ENCODE measurements around the gene EP300. TPM values are rescaled to one million over a fixed set of nuclear protein-coding genes. Genes with fewer than 3 reads are reported as not detected.
"Not testable (repeated sequence)": the region's sequence is repeated elsewhere in the genome, so short reads cannot be mapped to it uniquely, and the experiment has no call there.

The EP300 gene
- total RNA-seq, 1 experiment from 2014 or later, result 32.8 TPM

GRCh38 chr22:41157083-41157482 lies 64.7 kb downstream of the EP300 start:
- Histone ChIP-seq H3K36me3 (replicated peaks; ENCODE audit: control insufficient read depth, insufficient read depth, low read length) (peaks cover 57% of the 10 kb centered on the region), H3K27me3 (ENCODE audit: control insufficient read depth, insufficient read depth, low read length) (no peaks in the 10 kb centered on the region), H3K4me3 (ENCODE audit: insufficient read depth, low read depth, low read length) (no peak overlapping the region)
- no peak for DNase-seq

GRCh38 chr22:41169157-41169556 lies 76.8 kb downstream of the EP300 start:
- DNase-seq, result no peak
- no peak overlapping the region for H3K4me3 ChIP-seq (ENCODE audit: insufficient read depth, low read depth, low read length)
- H3K36me3 ChIP-seq (replicated peaks; ENCODE audit: control insufficient read depth, insufficient read depth, low read length), result peaks cover 51% of the 10 kb centered on the region
- no peaks in the 10 kb centered on the region for H3K27me3 ChIP-seq (ENCODE audit: control insufficient read depth, insufficient read depth, low read length)

DNA sequence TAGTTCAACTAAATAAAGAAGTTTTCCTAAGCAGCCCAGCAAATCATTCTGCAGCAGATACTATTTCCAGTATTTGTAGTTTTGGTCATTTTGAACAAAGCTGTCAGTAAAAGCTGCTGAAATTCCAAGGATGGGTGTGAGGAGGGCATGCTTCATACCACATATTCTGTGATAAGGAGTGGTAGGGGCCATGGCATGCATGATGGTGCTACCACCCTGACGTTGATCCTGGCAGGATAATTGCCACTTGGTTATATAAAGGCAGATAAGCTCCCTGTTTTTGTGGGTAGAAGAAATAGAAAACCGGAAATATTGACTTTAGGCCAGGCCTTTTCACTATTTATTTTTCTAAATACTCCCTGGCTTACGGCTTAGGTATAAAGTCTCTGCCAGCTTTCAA lies 79.6 kb downstream of the EP300 start:
- no peak for DNase-seq
- Histone ChIP-seq H3K36me3 (replicated peaks; ENCODE audit: control insufficient read depth, insufficient read depth, low read length) (peaks cover 59% of the 10 kb centered on the region), H3K27me3 (ENCODE audit: control insufficient read depth, insufficient read depth, low read length) (no peaks in the 10 kb centered on the region), H3K4me3 (ENCODE audit: insufficient read depth, low read depth, low read length) (no peak overlapping the region)

- H3K36me3 ChIP-seq (replicated peaks; ENCODE audit: control insufficient read depth, insufficient read depth, low read length), result peaks cover 53% of the 10 kb centered on the region
- no peaks in the 10 kb centered on the region for H3K27me3 ChIP-seq (ENCODE audit: control insufficient read depth, insufficient read depth, low read length)
- no peak overlapping the region for H3K4me3 ChIP-seq (ENCODE audit: insufficient read depth, low read depth, low read length)
- DNase-seq, result no peak
These were observed 83.2 kb downstream of the EP300 start for GRCh38 chr22:41175546-41175945.

- peaks cover 47% of the 10 kb centered on the region for H3K36me3 ChIP-seq (replicated peaks; ENCODE audit: control insufficient read depth, insufficient read depth, low read length)
- H3K27me3 ChIP-seq (ENCODE audit: control insufficient read depth, insufficient read depth, low read length), result no peaks in the 10 kb centered on the region
- no peak overlapping the region for H3K4me3 ChIP-seq (ENCODE audit: insufficient read depth, low read depth, low read length)
- DNase-seq, result no peak
These were observed 84.7 kb downstream of the EP300 start for GRCh38 chr22:41177040-41177621.

GRCh38 chr22:41177622-41178424 lies 85.4 kb downstream of the EP300 start:
- no peak for DNase-seq
- H3K4me3 ChIP-seq (ENCODE audit: insufficient read depth, low read depth, low read length), result no peak overlapping the region
- H3K27me3 ChIP-seq (ENCODE audit: control insufficient read depth, insufficient read depth, low read length), result no peaks in the 10 kb centered on the region
- peaks cover 42% of the 10 kb centered on the region for H3K36me3 ChIP-seq (replicated peaks; ENCODE audit: control insufficient read depth, insufficient read depth, low read length)

DNA sequence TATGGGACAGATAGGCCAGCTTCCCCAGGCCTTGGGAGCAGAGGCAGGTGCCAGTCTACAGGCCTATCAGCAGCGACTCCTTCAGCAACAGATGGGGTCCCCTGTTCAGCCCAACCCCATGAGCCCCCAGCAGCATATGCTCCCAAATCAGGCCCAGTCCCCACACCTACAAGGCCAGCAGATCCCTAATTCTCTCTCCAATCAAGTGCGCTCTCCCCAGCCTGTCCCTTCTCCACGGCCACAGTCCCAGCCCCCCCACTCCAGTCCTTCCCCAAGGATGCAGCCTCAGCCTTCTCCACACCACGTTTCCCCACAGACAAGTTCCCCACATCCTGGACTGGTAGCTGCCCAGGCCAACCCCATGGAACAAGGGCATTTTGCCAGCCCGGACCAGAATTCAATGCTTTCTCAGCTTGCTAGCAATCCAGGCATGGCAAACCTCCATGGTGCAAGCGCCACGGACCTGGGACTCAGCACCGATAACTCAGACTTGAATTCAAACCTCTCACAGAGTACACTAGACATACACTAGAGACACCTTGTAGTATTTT lies 86.1 kb downstream of the EP300 start:
- no peaks in the 10 kb centered on the region for H3K27me3 ChIP-seq (ENCODE audit: control insufficient read depth, insufficient read depth, low read length)
- no peak overlapping the region for H3K4me3 ChIP-seq (ENCODE audit: insufficient read depth, low read depth, low read length)
- no peak for DNase-seq
- peaks cover 40% of the 10 kb centered on the region for H3K36me3 ChIP-seq (replicated peaks; ENCODE audit: control insufficient read depth, insufficient read depth, low read length)

DNA sequence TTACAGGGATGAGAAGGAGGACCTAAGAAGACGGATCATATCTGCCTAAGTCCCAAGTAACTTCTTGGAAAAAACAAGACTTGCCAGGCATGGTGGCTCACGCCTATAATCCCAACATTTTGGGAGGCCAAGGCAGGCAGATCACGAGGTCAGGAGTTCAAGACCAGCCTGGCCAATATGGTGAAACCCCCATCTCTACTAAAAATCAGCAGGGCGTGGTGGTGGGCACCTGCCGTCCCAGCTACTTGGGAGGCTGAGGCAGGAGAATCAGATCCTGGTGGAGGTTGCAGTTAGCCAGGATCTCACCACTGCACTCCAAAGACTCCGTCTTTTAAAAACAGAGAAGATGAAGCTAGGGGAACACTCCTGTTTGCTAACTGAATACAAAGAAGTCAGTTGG lies 88.0 kb downstream of the EP300 start:
- not testable (repeated sequence) for DNase-seq; H3K4me3 ChIP-seq (ENCODE audit: insufficient read depth, low read depth, low read length); H3K27me3 ChIP-seq (ENCODE audit: control insufficient read depth, insufficient read depth, low read length)
- peaks cover 31% of the 10 kb centered on the region for H3K36me3 ChIP-seq (replicated peaks; ENCODE audit: control insufficient read depth, insufficient read depth, low read length)

GRCh38 chr22:41180926-41181325 lies 88.5 kb downstream of the EP300 start:
- Histone ChIP-seq H3K27me3 (ENCODE audit: control insufficient read depth, insufficient read depth, low read length) (no peaks in the 10 kb centered on the region), H3K4me3 (ENCODE audit: insufficient read depth, low read depth, low read length) (no peak overlapping the region), H3K36me3 (replicated peaks; ENCODE audit: control insufficient read depth, insufficient read depth, low read length) (peaks cover 28% of the 10 kb centered on the region)
- DNase-seq, result no peak

DNA sequence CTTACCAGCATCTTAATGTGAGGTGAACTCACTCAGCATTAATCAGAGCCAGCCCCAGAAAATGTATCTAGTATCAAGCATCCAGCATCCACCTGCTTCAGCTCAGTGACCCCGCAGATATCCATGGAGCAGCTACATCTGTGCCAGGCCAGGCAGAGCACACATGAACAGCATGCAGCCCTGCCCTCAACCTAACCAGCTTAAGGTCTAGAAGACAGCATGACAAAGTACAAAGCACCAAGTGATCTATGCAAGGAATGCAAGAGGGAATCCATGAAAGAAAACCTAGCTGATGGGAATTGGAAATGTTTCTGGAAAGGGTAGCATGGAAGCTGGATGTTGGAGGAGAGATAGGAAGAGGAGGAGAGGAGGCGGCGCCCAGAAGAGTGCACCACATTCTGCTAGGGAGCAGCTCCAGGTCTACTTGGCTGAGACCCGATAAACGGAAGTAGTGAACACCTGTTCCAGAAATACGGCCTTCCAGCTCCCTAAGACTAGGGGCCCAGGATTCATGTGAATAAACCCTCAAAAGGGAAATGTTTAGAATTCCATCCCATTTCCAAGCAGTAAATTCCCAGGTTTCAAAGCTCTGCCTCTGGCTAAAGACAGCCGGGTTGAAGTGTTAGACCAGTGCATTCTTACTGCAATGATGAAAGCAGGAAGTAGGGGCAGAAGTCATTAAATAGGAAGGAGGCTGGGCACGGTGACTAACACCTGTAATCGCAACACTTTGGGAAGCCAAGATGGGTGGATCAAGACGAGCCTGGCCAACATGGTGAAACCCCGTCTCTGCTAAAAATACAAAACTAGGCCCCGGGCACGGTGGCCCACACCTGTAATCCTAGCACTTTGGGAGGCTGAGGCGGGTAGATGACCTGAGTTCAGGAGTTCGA lies 89.2 kb downstream of the EP300 start:
- Histone ChIP-seq H3K36me3 (replicated peaks; ENCODE audit: control insufficient read depth, insufficient read depth, low read length) (peaks cover 21% of the 10 kb centered on the region), H3K27me3 (ENCODE audit: control insufficient read depth, insufficient read depth, low read length) (no peaks in the 10 kb centered on the region), H3K4me3 (ENCODE audit: insufficient read depth, low read depth, low read length) (no peak overlapping the region)
- no peak for DNase-seq

DNA sequence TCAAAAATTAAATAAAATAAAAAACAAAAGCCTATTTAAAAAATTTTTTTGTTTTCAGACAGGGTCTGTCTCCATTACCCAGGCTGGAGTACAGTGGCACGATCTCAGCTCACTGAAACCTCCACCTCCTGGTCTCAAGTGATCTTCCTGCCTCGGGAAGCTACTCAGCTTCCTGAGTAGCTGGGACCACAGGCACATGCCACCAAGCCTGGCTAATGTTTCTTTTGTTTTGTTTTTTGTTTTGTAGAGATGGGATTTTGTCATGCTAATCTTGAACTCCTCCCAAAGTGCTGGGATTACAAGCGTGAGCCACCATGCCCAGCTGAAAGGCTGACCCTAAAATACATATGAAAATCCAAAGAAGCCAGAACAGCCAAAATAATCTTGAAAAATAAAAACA lies 92.3 kb downstream of the EP300 start:
- DNase-seq, result no peak
- H3K27me3 ChIP-seq (ENCODE audit: control insufficient read depth, insufficient read depth, low read length), result no peaks in the 10 kb centered on the region
- no peak overlapping the region for H3K4me3 ChIP-seq (ENCODE audit: insufficient read depth, low read depth, low read length)
- H3K36me3 ChIP-seq (replicated peaks; ENCODE audit: control insufficient read depth, insufficient read depth, low read length), result no peaks in the 10 kb centered on the region

- Histone ChIP-seq H3K4me3 (ENCODE audit: insufficient read depth, low read depth, low read length) (no peak overlapping the region), H3K36me3 (replicated peaks; ENCODE audit: control insufficient read depth, insufficient read depth, low read length) (no peaks in the 10 kb centered on the region), H3K27me3 (ENCODE audit: control insufficient read depth, insufficient read depth, low read length) (peaks cover under 1% of the 10 kb centered on the region; the same call in 1 of the 2 replicates)
- no peak for DNase-seq
These were observed 99.1 kb downstream of the EP300 start for GRCh38 chr22:41191467-41191866.

DNA sequence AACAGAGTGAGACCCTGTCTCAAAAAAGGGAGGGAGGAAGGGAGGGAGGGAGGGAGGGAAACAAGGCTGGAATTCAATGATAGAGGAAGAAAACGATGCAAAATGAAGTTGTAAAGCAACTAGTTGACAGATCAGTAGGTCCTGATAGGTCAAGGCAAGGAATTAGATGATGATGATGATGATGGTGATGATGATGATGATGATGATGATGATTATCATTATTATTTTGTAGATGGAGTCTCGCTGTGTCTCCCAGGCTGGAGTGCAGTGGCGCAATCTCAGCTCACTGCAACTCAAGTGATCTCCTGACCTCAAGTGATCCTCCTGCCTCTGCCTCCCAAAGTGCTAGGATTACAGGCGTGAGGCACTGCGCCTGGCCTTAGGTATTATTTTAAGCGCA lies 101.4 kb downstream of the EP300 start:
- peaks cover 22% of the 10 kb centered on the region for H3K27me3 ChIP-seq (ENCODE audit: control insufficient read depth, insufficient read depth, low read length)
- H3K4me3 ChIP-seq (ENCODE audit: insufficient read depth, low read depth, low read length), result no peak overlapping the region
- DNase-seq, result no peak
- H3K36me3 ChIP-seq (replicated peaks; ENCODE audit: control insufficient read depth, insufficient read depth, low read length), result no peaks in the 10 kb centered on the region
